Smooth muscle cell (in vitro differentiated cells): ENCODE measurements around the gene EMP2. TPM values are rescaled to one million over a fixed set of nuclear protein-coding genes. Genes with fewer than 3 reads are reported as not detected.

Source experiments
- DNase-seq: peaks from one replicate; lab custom pipeline; 2025; ENCODE audit not compliant: unreplicated experiment; lab: John Stamatoyannopoulos, UW
- H2AFZ ChIP-seq: fragments of 200-600 bp; sonication (generic); 2 replicates; pipeline ENCODE4 v1.6.0; 2016; ENCODE audit warnings: antibody characterized with exemption, low read depth, mild to moderate bottlenecking
- H3F3A ChIP-seq: fragments of 200-600 bp; sonication (generic); 2 replicates; pipeline ENCODE4 v1.6.0; 2017; ENCODE audit warnings: antibody characterized with exemption, low read depth
- H3K27ac ChIP-seq: fragments of 200-600 bp; sonication (generic); 2 replicates; pipeline ENCODE4 v1.5.1; 2016; ENCODE audit warnings: low read depth, mild to moderate bottlenecking
- H3K27me3 ChIP-seq: fragments of 200-600 bp; sonication (generic); 2 replicates; pipeline ENCODE4 v1.6.1; 2016; ENCODE audit warnings: low read depth, mild to moderate bottlenecking
- H3K36me3 ChIP-seq: fragments of 200-600 bp; sonication (generic); 2 replicates; pipeline ENCODE4 v1.5.1; 2016; ENCODE audit warnings: low read depth
- H3K4me1 ChIP-seq: fragments of 200-600 bp; sonication (generic); 2 replicates; pipeline ENCODE4 v1.5.1; 2016; ENCODE audit warnings: low read depth
- H3K4me2 ChIP-seq: fragments of 200-600 bp; sonication (generic); 2 replicates; pipeline ENCODE4 v1.6.0; 2016; ENCODE audit warnings: mild to moderate bottlenecking
- H3K4me3 ChIP-seq: fragments of 200-600 bp; sonication (generic); 2 replicates; pipeline ENCODE4 v1.5.1; 2016; ENCODE audit warnings: mild to moderate bottlenecking
- H3K79me2 ChIP-seq: fragments of 200-600 bp; sonication (generic); 2 replicates; pipeline ENCODE4 v1.6.0; 2016; ENCODE audit warnings: low read depth, mild to moderate bottlenecking
- H3K9ac ChIP-seq: fragments of 200-600 bp; sonication (generic); 2 replicates; pipeline ENCODE4 v1.6.0; 2016; ENCODE audit warnings: low read depth
- H3K9me3 ChIP-seq: fragments of 200-600 bp; sonication (generic); replicated peaks from 2 replicates; pipeline ENCODE4 v1.5.1; 2016; ENCODE audit warnings: low read depth
- H4K20me1 ChIP-seq: fragments of 200-600 bp; sonication (generic); 2 replicates; pipeline ENCODE4 v1.6.0; 2016; ENCODE audit warnings: low read depth
- CTCF ChIP-seq: fragments of 200-600 bp; sonication (generic); IDR thresholded peaks from 2 replicates; pipeline ENCODE4 v1.5.1; 2017; ENCODE audit warnings: borderline replicate concordance, mild to moderate bottlenecking, antibody characterized with exemption; ENCODE audit not compliant: insufficient read depth, poor library complexity, severe bottlenecking
- WGBS: methylation state at CpG from one replicate; pipeline ENCODE4 v1.1.7; 2016; ENCODE audit warnings: low lambda C conversion rate; 5-methylcytosine and 5-hydroxymethylcytosine counted together
- polyA plus RNA-seq: library from polyadenylated mRNA; unstranded; fragments of >200 nt; fragmentation: Nextera tagmentation; extraction: Ambion mirVana; gene quantifications from 2 replicates; pipeline ENCODE4 v1.2.1, GENCODE V29; 2016
- total RNA-seq: library from RNA; depleted of rRNA; stranded (reverse); fragments of >200 nt; gene quantifications from 2 replicates; pipeline ENCODE4 v1.2.3, GENCODE V29; 2014

EMP2 gene
- total and polyA plus RNA-seq, 2 experiments from 2014 or later = 3.9 to 20.7 TPM

- Histone ChIP-seq H3K79me2 (no peaks in the 10 kb centered on the region), H3F3A (no peaks in the 10 kb centered on the region), H3K4me3 (no peak overlapping the region), H3K27ac (no peak overlapping the region), H2AFZ (no peak overlapping the region), H3K4me1 (peaks cover 12% of the 10 kb centered on the region), H3K4me2 (no peak overlapping the region), H3K36me3 (no peaks in the 10 kb centered on the region), H4K20me1 (no peaks in the 10 kb centered on the region), H3K27me3 (peaks cover 20% of the 10 kb centered on the region), H3K9me3 (no peaks in the 10 kb centered on the region), H3K9ac (no peak overlapping the region)
- no peak for DNase-seq
- TF ChIP-seq CTCF = no peak
- WGBS = 89% methylated on average over 1 of the region's 1 CpG
Measured at GRCh38 chr16:10592611-10593010, 12.2 kb upstream of the EMP2 start.

- H3K27ac ChIP-seq = no peak overlapping the region
- H3K79me2 ChIP-seq = no peaks in the 10 kb centered on the region
- WGBS = 80% methylated on average over 4 of the region's 4 CpGs
- no peak overlapping the region for H2AFZ ChIP-seq
- DNase-seq = no peak
- peaks cover 12% of the 10 kb centered on the region for H3K4me1 ChIP-seq
- H3F3A ChIP-seq = no peaks in the 10 kb centered on the region
- TF ChIP-seq CTCF = no peak
- no peak overlapping the region for H3K4me2 ChIP-seq
- no peaks in the 10 kb centered on the region for H4K20me1 ChIP-seq
- H3K27me3 ChIP-seq = peaks cover 11% of the 10 kb centered on the region
- H3K4me3 ChIP-seq = no peak overlapping the region
- no peaks in the 10 kb centered on the region for H3K36me3 ChIP-seq
- no peak overlapping the region for H3K9ac ChIP-seq
- no peaks in the 10 kb centered on the region for H3K9me3 ChIP-seq
Measured at GRCh38 chr16:10590342-10590741, 9.9 kb upstream of the EMP2 start.

- H3K4me1 ChIP-seq = peaks cover 18% of the 10 kb centered on the region
- 83% methylated on average over 5 of the region's 5 CpGs for WGBS
- H3F3A ChIP-seq = no peaks in the 10 kb centered on the region
- no peak overlapping the region for H3K4me2 ChIP-seq
- H3K27ac ChIP-seq = no peak overlapping the region
- H3K9ac ChIP-seq = no peak overlapping the region
- H2AFZ ChIP-seq = no peak overlapping the region
- H3K79me2 ChIP-seq = no peaks in the 10 kb centered on the region
- H3K4me3 ChIP-seq = no peak overlapping the region
- H3K27me3 ChIP-seq = peaks cover 11% of the 10 kb centered on the region
- no peaks in the 10 kb centered on the region for H4K20me1 ChIP-seq
- H3K9me3 ChIP-seq = no peaks in the 10 kb centered on the region
- TF ChIP-seq CTCF = no peak
- no peaks in the 10 kb centered on the region for H3K36me3 ChIP-seq
- DNase-seq = no peak
Measured at GRCh38 chr16:10589109-10589508, 8.7 kb upstream of the EMP2 start.

- Histone ChIP-seq H3K27ac (no peak overlapping the region), H3K9me3 (no peaks in the 10 kb centered on the region), H2AFZ (no peak overlapping the region), H3K79me2 (no peaks in the 10 kb centered on the region), H3K9ac (no peak overlapping the region), H3K4me2 (no peak overlapping the region), H3F3A (no peaks in the 10 kb centered on the region), H3K4me1 (peaks cover 13% of the 10 kb centered on the region), H3K36me3 (no peaks in the 10 kb centered on the region), H3K4me3 (no peak overlapping the region), H4K20me1 (no peaks in the 10 kb centered on the region), H3K27me3 (peaks cover 11% of the 10 kb centered on the region)
- no peak for TF ChIP-seq CTCF
- WGBS = 86% methylated on average over 2 of the region's 2 CpGs
- DNase-seq = no peak
Measured at GRCh38 chr16:10587622-10588021, 7.2 kb upstream of the EMP2 start.
